Transverse colon (tissue), 4 donors: ENCODE data around the gene HRH2. TPM values are rescaled to one million over a fixed set of nuclear protein-coding genes. Genes with fewer than 3 reads are reported as not detected.

Source experiments
- DNase-seq: peaks from one replicate; pipeline ENCODE4 v3.0.0-alpha.2; 2019
- H3K27ac ChIP-seq, 4 donors: fragments of 200-600 bp; sonication (generic); 2 replicates each; pipeline ENCODE4 v1.5.1; 2016 to 2018; ENCODE audit warnings: inconsistent platforms in 4 of 4
- H3K27me3 ChIP-seq: fragments of 200-600 bp; sonication (generic); 2 replicates; pipeline ENCODE4 v1.5.1; 2017; ENCODE audit warnings: inconsistent platforms
- H3K36me3 ChIP-seq, 4 donors: fragments of 200-600 bp; sonication (generic); 2 replicates each; pipeline ENCODE4 v1.5.1; 2017 to 2019; ENCODE audit warnings: inconsistent platforms in 4 of 4
- H3K4me1 ChIP-seq, 4 donors: fragments of 200-600 bp; sonication (generic); 2 replicates each; pipeline ENCODE4 v1.5.1; 2017 to 2020; ENCODE audit warnings: inconsistent platforms in 4 of 4
- H3K4me3 ChIP-seq, 4 donors: fragments of 200-600 bp; sonication (generic); 1 replicate in 1 of 4; 2 replicates in 3 of 4; pipeline versions ENCODE4 v1.5.1 to v1.6.1; 2017 to 2019; ENCODE audit warnings: inconsistent platforms in 4 of 4
- H3K9me3 ChIP-seq, 2 donors: fragments of 200-600 bp; sonication (generic); 2 replicates each; pipeline ENCODE4 v1.5.1; 2017 to 2019; ENCODE audit warnings: inconsistent platforms in 2 of 2
- EP300 ChIP-seq: sonication (generic); formaldehyde crosslinking; IDR thresholded peaks from one replicate; pipeline ENCODE4 v1.6.1; 2017; ENCODE audit warnings: antibody characterized with exemption, low read depth
- POLR2A ChIP-seq: fragments of 450-650 bp; IDR thresholded peaks from one replicate; pipeline ENCODE4 v1.6.1; 2016; ENCODE audit warnings: antibody characterized with exemption, mild to moderate bottlenecking, moderate library complexity
- POLR2AphosphoS5 ChIP-seq, 3 donors: sonication (generic); formaldehyde crosslinking; IDR thresholded peaks; one replicate each; pipeline ENCODE4 v1.6.1; 2016; ENCODE audit warnings: antibody characterized with exemption in 3 of 3
- WGBS, 2 donors: methylation state at CpG; one replicate each; pipeline ENCODE4 v1.1.5; 2018; ENCODE audit warnings: low coverage in 1 of 2; 5-methylcytosine and 5-hydroxymethylcytosine counted together
- in situ Hi-C, 4 donors: fragments of 200-750 bp; cut with MboI; loops; one replicate each; pipeline versions ENCODE4 v1.15.0 to v1.15.1; 2017; ENCODE audit warnings: low sequenced_read_pairs in 3 of 4, low pct_ligation_motif_present in 1 of 4, low pct_unique_long_range_greater_than_20kb in 1 of 4
- intact Hi-C: fragments of 100-400 bp; cut with DNase I; formaldehyde crosslinking; loops from one replicate; pipeline ENCODE4 v1.15.1; 2023; ENCODE audit warnings: low total_unique reads
- total RNA-seq, 4 donors: library from RNA; depleted of rRNA; stranded (reverse); fragments of >200 nt; gene quantifications; one replicate each; pipeline ENCODE4 v1.1.0, GENCODE V29; 2016
- TF ChIP-seq, protein P1 (sequence below), 5 experiments: fragments of 200-600 bp in 3 of 5; fragments of 450-650 bp in 2 of 5; sonication (generic) in 3 of 5; IDR thresholded peaks; 1 replicate in 2 of 5; 2 replicates in 3 of 5; pipeline ENCODE4 v1.5.1; 2016 to 2017; ENCODE audit warnings: antibody characterized with exemption in 5 of 5, inconsistent platforms in 3 of 5, mild to moderate bottlenecking in 2 of 5, moderate library complexity in 1 of 5

The HRH2 gene
- total RNA-seq, 4 donors from 2014 or later = 0.20 to 1.5 (median 0.74) TPM

DNA sequence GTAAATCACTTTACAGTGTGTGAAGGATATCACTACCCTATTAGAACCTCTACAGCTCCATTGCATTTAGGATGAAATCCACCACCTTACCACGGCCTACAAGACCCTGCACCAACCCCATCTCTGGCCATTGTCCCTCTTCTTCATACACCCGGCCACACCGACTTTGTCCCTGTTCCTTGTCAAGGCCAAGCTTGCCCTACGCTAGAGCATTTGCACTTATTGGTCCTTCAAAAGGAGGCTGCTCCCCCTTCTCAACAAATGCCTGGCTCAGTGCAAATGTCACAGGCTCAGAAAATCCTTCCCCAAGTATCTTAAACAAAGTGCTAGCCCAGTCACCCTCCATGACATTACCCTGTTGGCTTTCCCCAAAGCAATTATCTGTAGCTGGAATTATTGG is 4.1 kb upstream of the HRH2 start:
- Histone ChIP-seq H3K9me3 (no peaks in the 10 kb centered on the region), H3K27ac (no peak overlapping the region), H3K4me3 (no peak overlapping the region), H3K4me1 (peaks cover 0 to 8% (median 6%) of the 10 kb centered on the region in 4 donors), H3K36me3 (no peaks in the 10 kb centered on the region), H3K27me3 (peaks cover 25% of the 10 kb centered on the region)
- 86% methylated on average over 4 of the region's 4 CpGs; no CpG with 5 or more reads in 1 of the 2 donors for WGBS, 2 donors
- in situ Hi-C loops = no loop called here
- no peak for DNase-seq
- TF ChIP-seq, protein P1, sequence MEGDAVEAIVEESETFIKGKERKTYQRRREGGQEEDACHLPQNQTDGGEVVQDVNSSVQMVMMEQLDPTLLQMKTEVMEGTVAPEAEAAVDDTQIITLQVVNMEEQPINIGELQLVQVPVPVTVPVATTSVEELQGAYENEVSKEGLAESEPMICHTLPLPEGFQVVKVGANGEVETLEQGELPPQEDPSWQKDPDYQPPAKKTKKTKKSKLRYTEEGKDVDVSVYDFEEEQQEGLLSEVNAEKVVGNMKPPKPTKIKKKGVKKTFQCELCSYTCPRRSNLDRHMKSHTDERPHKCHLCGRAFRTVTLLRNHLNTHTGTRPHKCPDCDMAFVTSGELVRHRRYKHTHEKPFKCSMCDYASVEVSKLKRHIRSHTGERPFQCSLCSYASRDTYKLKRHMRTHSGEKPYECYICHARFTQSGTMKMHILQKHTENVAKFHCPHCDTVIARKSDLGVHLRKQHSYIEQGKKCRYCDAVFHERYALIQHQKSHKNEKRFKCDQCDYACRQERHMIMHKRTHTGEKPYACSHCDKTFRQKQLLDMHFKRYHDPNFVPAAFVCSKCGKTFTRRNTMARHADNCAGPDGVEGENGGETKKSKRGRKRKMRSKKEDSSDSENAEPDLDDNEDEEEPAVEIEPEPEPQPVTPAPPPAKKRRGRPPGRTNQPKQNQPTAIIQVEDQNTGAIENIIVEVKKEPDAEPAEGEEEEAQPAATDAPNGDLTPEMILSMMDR (IDR thresholded peaks at IDR 0.05) = no peak
- TF ChIP-seq POLR2A (no peak), EP300 (no peak), POLR2AphosphoS5 (IDR thresholded peaks at IDR 0.05) (no peak)
- intact Hi-C loops = no loop called here

DNA sequence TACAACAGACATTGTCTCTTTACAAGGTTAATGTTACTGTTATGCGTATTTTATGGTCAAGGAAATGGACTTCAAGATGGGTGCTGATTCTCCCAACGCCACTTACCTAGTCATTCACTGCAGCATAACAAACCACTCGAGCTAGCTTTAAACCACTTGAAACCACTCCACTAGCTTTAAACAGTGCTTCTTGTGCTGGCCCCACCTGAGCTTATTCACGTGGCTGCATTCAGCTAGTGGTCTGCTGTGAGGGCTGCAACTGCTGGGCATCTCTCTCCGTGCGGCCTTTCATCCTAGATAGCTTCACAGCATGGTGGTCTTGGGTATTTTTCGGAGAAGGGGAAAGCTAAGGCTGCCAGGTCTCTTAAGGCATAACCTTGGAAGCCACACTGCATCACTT is 3.5 kb upstream of the HRH2 start:
- Histone ChIP-seq H3K36me3 (no peaks in the 10 kb centered on the region), H3K9me3 (no peaks in the 10 kb centered on the region), H3K27ac (no peak overlapping the region), H3K27me3 (peaks cover 31% of the 10 kb centered on the region), H3K4me1 (peaks cover 0 to 8% (median 6%) of the 10 kb centered on the region in 4 donors), H3K4me3 (no peak overlapping the region)
- TF ChIP-seq, protein P1 (IDR thresholded peaks at IDR 0.05) = no peak
- TF ChIP-seq POLR2A (no peak), POLR2AphosphoS5 (IDR thresholded peaks at IDR 0.05) (no peak), EP300 (no peak)
- no peak for DNase-seq
- 67 to 76% methylated on average over 1 to 7 of the region's 7 CpGs for WGBS, 2 donors
- in situ Hi-C loops (no loop called here), intact Hi-C loops (no loop called here)

DNA sequence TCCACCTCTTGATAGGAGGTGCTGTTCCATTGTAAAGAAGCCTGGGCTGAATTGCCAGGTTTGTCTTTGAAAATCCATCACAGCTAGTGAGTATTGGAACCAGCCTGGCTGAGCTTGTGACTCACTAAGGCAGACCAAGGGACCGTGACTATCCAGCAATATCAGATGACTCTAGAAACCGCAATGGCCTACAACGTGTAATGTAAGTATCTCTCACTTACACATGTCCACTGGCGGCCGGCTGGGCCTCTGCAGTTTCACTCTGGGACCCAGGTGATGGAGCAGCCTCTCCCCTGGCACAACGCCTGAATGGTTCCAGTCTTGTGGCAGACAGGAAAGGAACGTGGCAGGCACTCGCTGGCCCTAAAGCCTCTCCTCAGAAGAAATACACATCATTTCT is 3.1 kb upstream of the HRH2 start:
- TF ChIP-seq POLR2AphosphoS5 (IDR thresholded peaks at IDR 0.05) (no peak), EP300 (no peak), POLR2A (no peak)
- TF ChIP-seq, protein P1 (IDR thresholded peaks at IDR 0.05) = no peak
- DNase-seq = no peak
- Histone ChIP-seq H3K4me1 (peaks cover 0 to 8% (median 6%) of the 10 kb centered on the region in 4 donors), H3K4me3 (no peak overlapping the region), H3K27me3 (peaks cover 36% of the 10 kb centered on the region), H3K27ac (no peak overlapping the region), H3K36me3 (no peaks in the 10 kb centered on the region), H3K9me3 (no peaks in the 10 kb centered on the region)
- in situ Hi-C loops (no loop called here), intact Hi-C loops (no loop called here)
- WGBS, 2 donors = 82% methylated on average over 8 of the region's 8 CpGs; no CpG with 5 or more reads in 1 of the 2 donors

DNA sequence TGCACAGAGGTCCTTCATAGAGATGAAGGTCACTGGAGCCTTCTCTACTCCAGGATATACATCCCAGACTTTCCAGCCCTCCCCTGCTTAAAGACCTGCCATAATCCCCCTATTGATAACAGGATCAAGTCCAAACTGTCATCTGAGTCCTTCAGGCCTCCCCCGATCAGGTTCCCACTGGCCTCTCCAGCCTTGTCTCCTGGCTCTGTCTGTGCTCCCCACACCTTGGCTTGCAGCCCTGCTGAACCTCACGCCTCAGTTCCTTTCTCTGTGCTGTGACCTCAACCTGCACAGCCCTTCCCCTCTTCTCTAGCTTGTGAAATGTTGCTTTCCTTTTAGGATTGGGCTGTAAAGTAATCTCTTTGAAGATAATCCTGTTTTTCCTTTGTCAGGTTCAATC is 2.5 kb upstream of the HRH2 start:
- peaks cover 38% of the 10 kb centered on the region for H3K27me3 ChIP-seq
- no peak overlapping the region for H3K27ac ChIP-seq
- WGBS, 2 donors = 59 to 68% methylated on average over 2 of the region's 2 CpGs
- H3K36me3 ChIP-seq = no peaks in the 10 kb centered on the region
- intact Hi-C loops (no loop called here), in situ Hi-C loops (no loop called here)
- H3K4me3 ChIP-seq = no peak overlapping the region
- TF ChIP-seq POLR2A = no peak
- TF ChIP-seq EP300 = no peak
- TF ChIP-seq, protein P1 (IDR thresholded peaks at IDR 0.05) = no peak
- no peak for TF ChIP-seq POLR2AphosphoS5 (IDR thresholded peaks at IDR 0.05)
- peaks cover 0 to 8% (median 6%) of the 10 kb centered on the region in 4 donors for H3K4me1 ChIP-seq
- no peak for DNase-seq
- no peaks in the 10 kb centered on the region for H3K9me3 ChIP-seq
